Measurements from ENCODE around the gene NDUFAF2.

Gene NDUFAF2

DNA sequence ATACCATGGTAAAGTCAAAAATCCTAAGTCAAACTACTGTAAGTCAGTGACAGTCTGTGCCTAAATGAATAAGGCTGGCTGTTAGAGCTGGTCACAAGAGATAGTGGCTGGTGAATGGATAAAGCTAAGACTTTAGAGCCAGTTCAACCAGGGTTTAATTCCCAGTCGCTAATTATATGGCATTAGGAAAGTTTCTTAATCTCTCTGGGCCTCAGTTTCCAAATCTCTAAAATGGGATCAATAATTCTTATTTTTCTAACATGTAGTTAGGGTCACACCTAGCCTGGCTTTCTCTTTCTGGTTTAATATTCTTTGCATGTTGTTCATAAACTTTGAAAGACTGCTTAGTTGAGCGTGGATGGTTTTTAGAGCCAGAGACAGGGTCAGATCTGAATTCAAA, 152.5 kb downstream of the NDUFAF2 start:
- H3K27ac ChIP-seq (ENCODE audit: poor library complexity, severe bottlenecking), result no peak overlapping the region
- no peak for DNase-seq (ENCODE audit: low spot score)
- H3K27me3 ChIP-seq (ENCODE audit: insufficient read depth, poor library complexity, severe bottlenecking), result no peaks in the 10 kb centered on the region
- no peaks in the 10 kb centered on the region for H3K9me3 ChIP-seq (ENCODE audit: severe bottlenecking)
- no peak for ATAC-seq (ENCODE audit: low read depth)
- H3K4me3 ChIP-seq (ENCODE audit: severe bottlenecking), result no peak overlapping the region
- TF ChIP-seq, protein P1, sequence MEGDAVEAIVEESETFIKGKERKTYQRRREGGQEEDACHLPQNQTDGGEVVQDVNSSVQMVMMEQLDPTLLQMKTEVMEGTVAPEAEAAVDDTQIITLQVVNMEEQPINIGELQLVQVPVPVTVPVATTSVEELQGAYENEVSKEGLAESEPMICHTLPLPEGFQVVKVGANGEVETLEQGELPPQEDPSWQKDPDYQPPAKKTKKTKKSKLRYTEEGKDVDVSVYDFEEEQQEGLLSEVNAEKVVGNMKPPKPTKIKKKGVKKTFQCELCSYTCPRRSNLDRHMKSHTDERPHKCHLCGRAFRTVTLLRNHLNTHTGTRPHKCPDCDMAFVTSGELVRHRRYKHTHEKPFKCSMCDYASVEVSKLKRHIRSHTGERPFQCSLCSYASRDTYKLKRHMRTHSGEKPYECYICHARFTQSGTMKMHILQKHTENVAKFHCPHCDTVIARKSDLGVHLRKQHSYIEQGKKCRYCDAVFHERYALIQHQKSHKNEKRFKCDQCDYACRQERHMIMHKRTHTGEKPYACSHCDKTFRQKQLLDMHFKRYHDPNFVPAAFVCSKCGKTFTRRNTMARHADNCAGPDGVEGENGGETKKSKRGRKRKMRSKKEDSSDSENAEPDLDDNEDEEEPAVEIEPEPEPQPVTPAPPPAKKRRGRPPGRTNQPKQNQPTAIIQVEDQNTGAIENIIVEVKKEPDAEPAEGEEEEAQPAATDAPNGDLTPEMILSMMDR (IDR thresholded peaks at IDR 0.05; ENCODE audit: poor library complexity, severe bottlenecking), result no peak
- H3K4me1 ChIP-seq (ENCODE audit: insufficient read depth, poor library complexity, severe bottlenecking), result no peaks in the 10 kb centered on the region
- peaks cover 4% of the 10 kb centered on the region; the same call in 1 of the 2 replicates for H3K36me3 ChIP-seq (ENCODE audit: low read depth)

DNA sequence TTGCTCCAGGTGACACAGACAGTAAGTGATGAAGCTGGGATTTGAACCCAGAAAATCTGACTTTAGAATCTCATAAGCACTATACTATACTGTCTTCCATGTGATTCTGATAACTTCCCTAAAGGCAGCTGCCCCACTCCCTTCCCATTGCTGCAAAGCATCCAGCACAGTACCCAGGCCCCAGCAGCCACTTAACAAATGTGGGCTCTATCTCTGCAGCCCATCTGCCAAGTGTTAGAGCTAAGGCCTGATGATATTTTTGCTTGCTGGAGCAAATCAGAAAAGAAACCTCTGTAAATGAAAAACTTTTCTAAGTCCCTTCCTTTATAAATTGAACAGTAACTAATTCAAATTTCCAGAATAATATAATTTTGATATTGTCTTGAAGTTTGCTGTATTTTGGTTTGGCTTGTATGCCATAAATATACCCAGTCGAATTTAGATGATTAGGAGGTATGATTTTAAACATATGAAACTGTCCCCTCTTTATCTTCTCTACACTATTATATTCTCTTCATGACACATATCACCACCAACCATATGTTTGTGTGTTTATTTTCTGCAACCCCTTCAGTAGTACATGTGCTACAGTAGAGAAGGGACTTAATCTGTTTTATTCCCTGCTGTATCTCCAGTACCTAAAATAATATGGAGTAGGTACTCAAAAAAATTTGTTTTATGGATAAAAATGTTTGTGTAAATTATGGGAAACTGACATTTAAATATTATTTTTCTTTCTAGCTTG, 153.4 kb downstream of the NDUFAF2 start:
- Histone ChIP-seq H3K4me3 (ENCODE audit: severe bottlenecking) (no peak overlapping the region), H3K4me1 (ENCODE audit: insufficient read depth, poor library complexity, severe bottlenecking) (no peaks in the 10 kb centered on the region), H3K9me3 (ENCODE audit: severe bottlenecking) (no peaks in the 10 kb centered on the region), H3K27me3 (ENCODE audit: insufficient read depth, poor library complexity, severe bottlenecking) (no peaks in the 10 kb centered on the region), H3K36me3 (ENCODE audit: low read depth) (peaks cover 4% of the 10 kb centered on the region; the same call in 1 of the 2 replicates), H3K27ac (ENCODE audit: poor library complexity, severe bottlenecking) (no peak overlapping the region)
- no peak for ATAC-seq (ENCODE audit: low read depth)
- no peak for DNase-seq (ENCODE audit: low spot score)
- TF ChIP-seq, protein P1 (IDR thresholded peaks at IDR 0.05; ENCODE audit: poor library complexity, severe bottlenecking), result no peak

DNA sequence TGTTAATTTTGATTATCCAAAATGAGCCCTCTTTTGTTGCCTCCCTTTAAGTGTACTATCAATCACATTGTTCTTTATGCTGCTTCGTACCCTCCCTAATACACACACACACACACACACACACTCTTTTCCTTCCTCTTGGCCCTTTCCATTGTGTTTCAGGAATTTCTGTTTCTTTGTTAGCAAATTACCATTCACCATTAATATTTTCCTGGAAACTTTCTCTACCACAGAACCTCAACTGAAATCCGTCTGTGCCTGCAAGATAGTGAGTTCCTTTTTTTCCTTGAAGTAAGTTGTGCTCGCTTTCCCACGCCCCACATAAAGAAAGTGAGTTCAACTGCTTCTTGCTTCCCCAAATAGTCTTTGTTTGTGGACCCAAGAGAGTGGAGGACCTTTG, 155.4 kb downstream of the NDUFAF2 start:
- H3K4me1 ChIP-seq (ENCODE audit: insufficient read depth, poor library complexity, severe bottlenecking), result no peaks in the 10 kb centered on the region
- H3K27me3 ChIP-seq (ENCODE audit: insufficient read depth, poor library complexity, severe bottlenecking), result no peaks in the 10 kb centered on the region
- no peak for ATAC-seq (ENCODE audit: low read depth)

DNA sequence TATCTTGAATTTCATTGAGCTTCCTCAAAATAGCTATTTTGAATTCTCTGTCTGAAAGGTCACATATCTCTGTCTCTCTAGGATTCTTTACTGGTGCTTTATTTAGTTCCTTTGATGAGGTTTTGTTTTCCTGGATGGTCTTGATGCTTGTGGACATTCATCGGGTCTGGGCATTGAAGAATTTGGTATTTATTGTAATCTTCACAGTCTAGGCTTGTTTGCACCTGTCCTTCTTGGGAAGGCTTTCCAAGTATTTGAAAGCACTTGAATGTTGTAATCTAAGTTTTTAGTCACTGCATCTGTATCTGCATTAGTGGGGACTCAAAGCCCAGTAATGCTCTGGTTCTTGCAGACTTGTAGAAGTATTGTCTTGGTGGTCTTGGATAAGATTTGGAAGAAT, 169.4 kb downstream of the NDUFAF2 start:
- no peak overlapping the region for H3K27ac ChIP-seq (ENCODE audit: poor library complexity, severe bottlenecking)
- no peaks in the 10 kb centered on the region for H3K36me3 ChIP-seq (ENCODE audit: low read depth)
- ATAC-seq (ENCODE audit: low read depth), result no peak

More for the DNA sequence above, 155.4 kb downstream of the NDUFAF2 start:
- H3K36me3 ChIP-seq (ENCODE audit: low read depth), result peaks cover 4% of the 10 kb centered on the region; the same call in 1 of the 2 replicates
- no peak overlapping the region for H3K27ac ChIP-seq (ENCODE audit: poor library complexity, severe bottlenecking)
- no peak for DNase-seq (ENCODE audit: low spot score)
- no peak overlapping the region for H3K4me3 ChIP-seq (ENCODE audit: severe bottlenecking)
- TF ChIP-seq, protein P1 (IDR thresholded peaks at IDR 0.05; ENCODE audit: poor library complexity, severe bottlenecking), result no peak
- no peaks in the 10 kb centered on the region for H3K9me3 ChIP-seq (ENCODE audit: severe bottlenecking)

More for the DNA sequence above, 169.4 kb downstream of the NDUFAF2 start:
- TF ChIP-seq, protein P1 (IDR thresholded peaks at IDR 0.05; ENCODE audit: poor library complexity, severe bottlenecking), result no peak
- Histone ChIP-seq H3K27me3 (ENCODE audit: insufficient read depth, poor library complexity, severe bottlenecking) (no peaks in the 10 kb centered on the region), H3K4me1 (ENCODE audit: insufficient read depth, poor library complexity, severe bottlenecking) (no peaks in the 10 kb centered on the region), H3K4me3 (ENCODE audit: severe bottlenecking) (no peak overlapping the region), H3K9me3 (ENCODE audit: severe bottlenecking) (no peaks in the 10 kb centered on the region)
- no peak for DNase-seq (ENCODE audit: low spot score)

All from RWPE2 (cell line).